Heart right ventricle (tissue), 16 donors: ENCODE data around the gene PARD3. TPM values are rescaled to one million over a fixed set of nuclear protein-coding genes. Genes with fewer than 3 reads are reported as not detected.

Experiments
- ATAC-seq, 8 donors: fragments of 200-7000 bp; cut with Tn5 transposase; one replicate each; pipeline ENCODE4 v1.9.1; 2020; ENCODE audit warnings: mild to moderate bottlenecking in 8 of 8, moderate library complexity in 8 of 8, moderate number of reproducible peaks in 1 of 8
- DNase-seq, 2 donors: peaks; one replicate each; pipeline ENCODE4 v3.0.0-alpha.2; 2020
- H3K27ac ChIP-seq, 10 donors: fragments of 200-600 bp; sonication (generic) in 2 of 10; one replicate each; pipeline versions ENCODE4 v1.5.0 to v1.8.0; 2020 to 2022; ENCODE audit warnings: mild to moderate bottlenecking in 3 of 10
- H3K27me3 ChIP-seq, 7 donors: fragments of 200-600 bp; one replicate each; pipeline ENCODE4 v1.8.0; 2021 to 2022; ENCODE audit warnings: mild to moderate bottlenecking in 2 of 7
- H3K36me3 ChIP-seq, 9 donors: fragments of 200-600 bp; sonication (generic) in 1 of 9; one replicate each; pipeline versions ENCODE4 v1.5.0 to v1.8.0; 2020 to 2022; ENCODE audit warnings: mild to moderate bottlenecking in 2 of 9
- H3K4me1 ChIP-seq, 9 donors: fragments of 200-600 bp; sonication (generic) in 1 of 9; one replicate each; pipeline versions ENCODE4 v1.5.0 to v1.8.0; 2020 to 2022; ENCODE audit warnings: mild to moderate bottlenecking in 4 of 9
- H3K4me3 ChIP-seq, 10 donors: fragments of 200-600 bp; sonication (generic) in 2 of 10; one replicate each; pipeline versions ENCODE4 v1.5.0 to v1.8.0; 2020 to 2022; ENCODE audit warnings: mild to moderate bottlenecking in 7 of 10, moderate library complexity in 2 of 10
- H3K9me3 ChIP-seq, 11 donors: fragments of 200-600 bp in 10 of 11; sonication (generic) in 2 of 11; one replicate each; pipeline versions ENCODE4 v1.5.0 to v1.8.0; 2013 to 2022; ENCODE audit warnings: mild to moderate bottlenecking in 2 of 11, control low read depth in 1 of 11, moderate library complexity in 1 of 11
- WGBS, 2 donors: extraction: QIAGEN DNeasy Blood & Tissue Kit; methylation state at CpG; one replicate each; pipeline ENCODE4 v1.1.7; 2013; ENCODE audit warnings: inconsistent platforms in 1 of 2; 5-methylcytosine and 5-hydroxymethylcytosine counted together
- intact Hi-C, 10 donors: fragments of 100-400 bp; cut with DNase I; formaldehyde crosslinking; loops; one replicate each; pipeline versions ENCODE4 v1.11.1 to v1.14.2; 2022
- polyA plus RNA-seq, 2 donors: library from polyadenylated mRNA; stranded (reverse); fragments of 200-250 nt; gene quantifications; one replicate each; pipeline ENCODE4 v1.2.3, GENCODE V29; 2013
- total RNA-seq, 10 donors: library from RNA; stranded (reverse); fragmentation: NEBNext Ultra II Directional in 3 of 10; extraction: Animal tissue kit (Norgen Biotek cat#: 25700) in 3 of 10; gene quantifications; one replicate each; pipeline versions ENCODE4 v1.2.1 to v1.2.4, GENCODE V29; 2021 to 2023
- TF ChIP-seq, protein P1 (sequence below), 9 donors: fragments of 200-600 bp; sonication (generic) in 2 of 9; IDR thresholded peaks; one replicate each; pipeline versions ENCODE4 v1.5.0 to v1.8.0; 2021 to 2022; ENCODE audit warnings: antibody characterized with exemption in 9 of 9, mild to moderate bottlenecking in 5 of 9, moderate library complexity in 1 of 9
- donor health status: Arrhythmogenic right ventricular cardiomyopathy.
- donor health status: ischemic (EF 13 %, LVEDD 7.1; RV severe dilation, severe dysfunction).
- donor health status: healthy with polysubstance abuse.
- donor health status: DM: no; HTN: yes; CAD: no.
- donor health status: DM: no; HTN: no; CAD: no.
- donor health status: ischemic (EF 25% LVEDD 6.9; RV normal size, moderate dysfunction).
- donor health status: ischemic (EF 25% LVEDD 5.7; RV mildly dilated, moderate dysfunction).
- donor health status: healthy.
- donor health status: DM: yes; HTN: yes; CAD: no.
- donor health status: Ischemic cardiomyopathy.
- donor health status: ischemic (EF 35%, LVEDD 5.7; RV mildly dilated, moderate dysfunction).
- donor health status: nonischemic (EF 11% LVEDD 7.7; RV severe dilation, severe dysfunction).
- donor health status: DM: yes; HTN: yes; CAD: no.
- donor health status: PGD.
- donor health status: ischemic (EF 29% LVEDD 5.4; RV normal size, mild dysfunction).
- donor health status: nonischemic (EF 23%, LVEDD 6.1; RV moderate dilation, normal function).

Gene PARD3
- total and polyA plus RNA-seq, 12 donors, result 19.7 to 41.8 (median 34.2) TPM

DNA sequence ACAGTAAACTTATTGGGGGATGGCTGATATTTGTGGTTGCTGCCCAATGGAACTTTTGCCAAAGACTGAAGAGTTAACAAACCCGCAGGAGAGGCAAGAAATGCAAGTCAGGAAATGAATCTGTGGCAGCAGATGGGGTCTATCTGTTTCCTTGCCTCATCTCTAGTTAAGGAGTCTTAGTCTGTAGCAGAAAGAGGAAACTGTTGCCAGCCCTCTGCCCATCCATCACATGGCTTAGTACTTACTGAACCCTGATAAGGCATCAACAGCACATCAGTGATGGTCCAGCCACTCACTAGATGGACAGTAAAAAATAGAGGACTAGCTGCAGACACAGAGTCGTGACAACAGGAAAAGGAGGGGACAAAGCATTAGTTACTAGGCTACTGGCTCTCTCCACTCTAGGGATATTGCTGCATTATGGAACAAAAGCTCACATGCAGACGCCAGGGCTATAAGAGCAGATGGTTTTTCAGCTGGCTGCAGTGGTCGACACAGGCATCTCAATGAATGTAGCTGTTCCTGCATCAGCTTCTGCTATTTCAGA, 614.7 kb downstream of the PARD3 start:
- H3K4me1 ChIP-seq, result peaks cover 0 to 9% (median 0%) of the 10 kb centered on the region in 9 donors
- ATAC-seq (peak in 1 of 8 donors; percentile 24), DNase-seq (no peak)
- H3K27me3 ChIP-seq, result no peaks in the 10 kb centered on the region
- no peaks in the 10 kb centered on the region for H3K9me3 ChIP-seq
- TF ChIP-seq, protein P1, sequence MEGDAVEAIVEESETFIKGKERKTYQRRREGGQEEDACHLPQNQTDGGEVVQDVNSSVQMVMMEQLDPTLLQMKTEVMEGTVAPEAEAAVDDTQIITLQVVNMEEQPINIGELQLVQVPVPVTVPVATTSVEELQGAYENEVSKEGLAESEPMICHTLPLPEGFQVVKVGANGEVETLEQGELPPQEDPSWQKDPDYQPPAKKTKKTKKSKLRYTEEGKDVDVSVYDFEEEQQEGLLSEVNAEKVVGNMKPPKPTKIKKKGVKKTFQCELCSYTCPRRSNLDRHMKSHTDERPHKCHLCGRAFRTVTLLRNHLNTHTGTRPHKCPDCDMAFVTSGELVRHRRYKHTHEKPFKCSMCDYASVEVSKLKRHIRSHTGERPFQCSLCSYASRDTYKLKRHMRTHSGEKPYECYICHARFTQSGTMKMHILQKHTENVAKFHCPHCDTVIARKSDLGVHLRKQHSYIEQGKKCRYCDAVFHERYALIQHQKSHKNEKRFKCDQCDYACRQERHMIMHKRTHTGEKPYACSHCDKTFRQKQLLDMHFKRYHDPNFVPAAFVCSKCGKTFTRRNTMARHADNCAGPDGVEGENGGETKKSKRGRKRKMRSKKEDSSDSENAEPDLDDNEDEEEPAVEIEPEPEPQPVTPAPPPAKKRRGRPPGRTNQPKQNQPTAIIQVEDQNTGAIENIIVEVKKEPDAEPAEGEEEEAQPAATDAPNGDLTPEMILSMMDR (IDR thresholded peaks at IDR 0.05), result no peak
- 23 to 29% methylated on average over 4 of the region's 4 CpGs for whole genome bisulfite sequencing, 2 donors
- H3K36me3 ChIP-seq, result no peaks in the 10 kb centered on the region
- H3K4me3 ChIP-seq, result no peak overlapping the region
- intact Hi-C loops, result no loop called here
- H3K27ac ChIP-seq, result no peak overlapping the region

DNA sequence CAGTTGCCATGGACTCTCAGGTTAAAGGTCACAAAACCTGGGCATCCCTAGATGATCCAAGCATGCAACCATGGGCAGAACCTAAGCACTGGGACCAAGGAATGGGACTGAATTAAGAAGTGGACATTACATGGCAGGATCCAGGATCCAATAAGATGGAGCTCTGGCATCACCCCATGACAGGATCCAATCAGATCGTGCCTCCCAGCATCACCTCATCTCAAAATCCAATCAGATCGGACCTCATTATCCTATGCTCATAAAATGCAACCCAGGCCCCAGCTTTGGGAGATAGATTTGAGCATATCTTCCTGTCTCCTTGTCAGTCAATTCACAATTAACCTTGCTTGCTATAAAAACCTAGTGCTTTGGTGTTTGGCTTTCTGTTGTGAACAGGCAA, 616.1 kb downstream of the PARD3 start:
- intact Hi-C loops, result no loop called here
- H3K36me3 ChIP-seq, result no peaks in the 10 kb centered on the region
- DNase-seq (no peak), ATAC-seq (no peak)
- no peak overlapping the region for H3K27ac ChIP-seq
- H3K27me3 ChIP-seq, result no peaks in the 10 kb centered on the region
- peaks cover 0 to 13% (median 0%) of the 10 kb centered on the region in 9 donors for H3K4me1 ChIP-seq
- no peaks in the 10 kb centered on the region for H3K9me3 ChIP-seq
- H3K4me3 ChIP-seq, result no peak overlapping the region
- TF ChIP-seq, protein P1 (IDR thresholded peaks at IDR 0.05), result no peak
- 98 to 99% methylated on average over 2 of the region's 2 CpGs for WGBS, 2 donors

DNA sequence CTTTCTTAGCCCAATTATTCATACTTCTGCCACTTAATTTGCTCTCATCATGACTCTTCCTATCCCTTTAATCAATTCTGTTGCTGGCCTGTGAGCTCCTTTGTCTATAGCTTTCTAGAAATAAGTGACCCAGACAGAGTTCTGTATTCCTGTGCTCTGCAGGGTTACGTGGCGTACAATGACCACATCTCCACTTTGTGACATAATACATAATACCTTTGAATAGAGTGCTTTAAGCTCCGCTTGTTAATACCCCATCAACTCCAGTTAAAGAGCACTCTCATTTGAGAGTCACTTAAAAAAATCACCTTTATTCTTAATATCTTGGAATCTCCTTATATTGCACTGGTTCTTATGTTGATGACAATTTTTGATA, 619.0 kb downstream of the PARD3 start:
- Histone ChIP-seq H3K36me3 (no peaks in the 10 kb centered on the region), H3K27ac (no peak overlapping the region), H3K27me3 (no peaks in the 10 kb centered on the region), H3K4me1 (peaks cover 0 to 16% (median 0%) of the 10 kb centered on the region in 9 donors), H3K4me3 (no peak overlapping the region), H3K9me3 (no peaks in the 10 kb centered on the region)
- ATAC-seq, result no peak
- DNase-seq, result no peak
- 97 to 98% methylated on average over 3 of the region's 3 CpGs for WGBS, 2 donors
- intact Hi-C loops, result no loop called here
- TF ChIP-seq, protein P1 (IDR thresholded peaks at IDR 0.05), result no peak

DNA sequence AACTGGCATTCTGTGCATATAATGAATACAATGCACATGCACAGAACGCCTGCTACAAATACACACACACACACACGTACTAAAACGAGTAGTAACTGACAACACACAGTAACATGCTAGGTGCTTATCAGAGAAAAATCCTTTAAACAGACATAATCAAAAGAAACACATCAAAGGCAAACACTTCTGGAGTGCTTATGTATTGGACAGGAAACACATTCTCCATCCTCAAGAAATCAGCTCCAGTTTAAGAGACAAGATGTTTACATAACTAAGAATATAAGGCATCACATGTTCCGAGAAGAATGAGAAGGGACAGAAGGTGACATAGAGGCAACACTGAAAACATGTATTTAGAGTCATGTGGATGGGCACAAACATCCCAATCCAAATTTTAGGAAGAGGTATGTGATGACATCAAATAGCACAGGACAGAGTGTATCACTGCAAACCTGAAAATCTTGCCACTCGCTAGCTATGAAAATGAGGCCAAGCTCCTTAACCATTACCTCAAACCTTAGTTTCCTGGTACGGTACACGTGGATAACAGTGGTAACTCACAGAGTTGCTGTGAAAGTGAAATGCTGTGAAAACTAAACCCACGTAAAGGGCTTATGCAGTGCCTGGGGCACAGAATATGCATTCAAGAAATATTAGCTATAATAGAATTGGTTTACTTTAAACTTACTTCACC, 619.6 kb downstream of the PARD3 start:
- intact Hi-C loops, result no loop called here
- no peaks in the 10 kb centered on the region for H3K27me3 ChIP-seq
- H3K9me3 ChIP-seq, result no peaks in the 10 kb centered on the region
- no peak for DNase-seq
- H3K36me3 ChIP-seq, result no peaks in the 10 kb centered on the region
- no peak overlapping the region for H3K27ac ChIP-seq
- H3K4me3 ChIP-seq, result no peak overlapping the region
- TF ChIP-seq, protein P1 (IDR thresholded peaks at IDR 0.05), result no peak
- WGBS, 2 donors, result 85 to 88% methylated on average over 8 of the region's 8 CpGs
- H3K4me1 ChIP-seq, result peaks cover 0 to 16% (median 0%) of the 10 kb centered on the region in 9 donors
- no peak for ATAC-seq
